HAP-1 (cell line): ENCODE data around the gene MTHFD2L.
A peak's percentile ranks its signal among the peaks of the same experiment; 100 is the strongest.
"Not testable (repeated sequence)": the region's sequence is repeated elsewhere in the genome, so short reads cannot be mapped to it uniquely, and the experiment has no call there.

Experiments used
- DNase-seq, 2 experiments: peaks; one replicate each; pipeline ENCODE4 v3.0.0-alpha.2; 2016 to 2020; ENCODE audit warnings: low spot score in 2 of 2
- H3K27me3 ChIP-seq: fragments of 250-450 bp; sonication (Bioruptor Pico); 2 replicates; pipeline ENCODE4 v1.5.1; 2020; ENCODE audit warnings: low read depth, mild to moderate bottlenecking, moderate library complexity
- H3K36me3 ChIP-seq: fragments of 250-450 bp; sonication (Bioruptor Pico); replicated peaks from 2 replicates; pipeline ENCODE4 v1.5.1; 2020; ENCODE audit warnings: mild to moderate bottlenecking
- H3K4me1 ChIP-seq: fragments of 250-450 bp; sonication (Bioruptor Pico); 2 replicates; pipeline ENCODE4 v1.5.1; 2020; ENCODE audit warnings: mild to moderate bottlenecking
- H3K4me3 ChIP-seq: fragments of 250-450 bp; sonication (Bioruptor Pico); 2 replicates; pipeline ENCODE4 v1.5.1; 2020; ENCODE audit warnings: mild to moderate bottlenecking, moderate library complexity
- H3K9me3 ChIP-seq: fragments of 250-450 bp; sonication (Bioruptor Pico); 2 replicates; pipeline ENCODE4 v1.5.1; 2020; ENCODE audit warnings: mild to moderate bottlenecking, moderate library complexity
- in situ Hi-C: fragments of 300-500 bp; cut with MboI; formaldehyde crosslinking; loops from 3 replicates; pipeline ENCODE4 v1.14.3; 2020; ENCODE audit warnings: low sequenced_read_pairs, inconsistent platforms, mixed read lengths

MTHFD2L gene

GRCh38 chr4:74121643-74122579, 36.0 kb upstream of the MTHFD2L start:
- no peaks in the 10 kb centered on the region for H3K27me3 ChIP-seq
- H3K4me1 ChIP-seq = no peaks in the 10 kb centered on the region

DNA sequence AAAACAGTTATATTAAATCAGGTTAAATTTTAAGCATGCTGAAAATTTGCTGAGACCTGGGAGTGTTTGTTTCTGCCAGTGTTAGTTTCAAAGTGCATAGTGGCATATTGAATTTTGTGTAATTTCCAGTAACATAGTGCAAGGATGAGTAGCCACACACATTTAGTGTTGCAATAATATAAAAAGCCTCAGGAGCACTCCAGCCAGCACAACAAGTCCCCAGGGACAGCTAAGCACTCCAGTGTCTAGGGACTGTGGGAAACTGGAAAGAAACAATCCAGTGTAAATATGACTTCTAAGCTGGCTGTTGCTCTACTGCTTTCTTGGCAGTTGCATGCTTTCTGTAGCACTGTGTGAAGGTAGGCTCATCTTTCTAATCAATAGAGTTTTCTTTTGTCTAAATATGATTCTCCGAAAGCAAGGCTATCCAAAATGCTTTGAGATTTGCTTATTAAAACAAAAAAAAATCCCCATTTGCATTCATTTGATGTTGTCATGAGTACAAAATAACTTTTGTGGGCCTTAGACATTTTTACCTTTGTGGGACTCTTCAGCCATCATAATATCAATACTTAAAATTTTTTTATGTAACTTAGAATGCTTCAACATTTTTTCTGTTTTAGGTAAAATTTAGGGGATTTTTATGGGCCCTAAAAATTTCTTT, 34.7 kb upstream of the MTHFD2L start:
- in situ Hi-C loops = no loop called here
- DNase-seq = peak; percentile 15 to 22

More at GRCh38 chr4:74121643-74122579, 36.0 kb upstream of the MTHFD2L start:
- in situ Hi-C loops = no loop called here
- H3K36me3 ChIP-seq = no peaks in the 10 kb centered on the region
- no peak overlapping the region for H3K4me3 ChIP-seq
- no peaks in the 10 kb centered on the region for H3K9me3 ChIP-seq
- no peak for DNase-seq

GRCh38 chr4:74125029-74125428, 32.9 kb upstream of the MTHFD2L start:
- H3K36me3 ChIP-seq = no peaks in the 10 kb centered on the region
- no peak overlapping the region for H3K4me3 ChIP-seq
- H3K4me1 ChIP-seq = no peaks in the 10 kb centered on the region
- no peaks in the 10 kb centered on the region for H3K9me3 ChIP-seq
- no peaks in the 10 kb centered on the region for H3K27me3 ChIP-seq
- DNase-seq = no peak
- in situ Hi-C loops = no loop called here

More for the DNA sequence above, 34.7 kb upstream of the MTHFD2L start:
- H3K9me3 ChIP-seq = no peaks in the 10 kb centered on the region
- no peaks in the 10 kb centered on the region for H3K27me3 ChIP-seq
- no peak overlapping the region for H3K4me3 ChIP-seq
- no peaks in the 10 kb centered on the region for H3K4me1 ChIP-seq
- no peaks in the 10 kb centered on the region for H3K36me3 ChIP-seq

GRCh38 chr4:74127745-74128144, 30.2 kb upstream of the MTHFD2L start:
- in situ Hi-C loops = no loop called here
- Histone ChIP-seq H3K4me1 (no peaks in the 10 kb centered on the region), H3K36me3 (no peaks in the 10 kb centered on the region), H3K27me3 (no peaks in the 10 kb centered on the region), H3K9me3 (no peaks in the 10 kb centered on the region), H3K4me3 (no peak overlapping the region)
- no peak for DNase-seq

- in situ Hi-C loops, H3K27me3 ChIP-seq, H3K36me3 ChIP-seq, H3K4me3 ChIP-seq, H3K9me3 ChIP-seq, DNase-seq, H3K4me1 ChIP-seq: not testable (repeated sequence)
Measured at GRCh38 chr4:74130843-74131242, 27.1 kb upstream of the MTHFD2L start.

DNA sequence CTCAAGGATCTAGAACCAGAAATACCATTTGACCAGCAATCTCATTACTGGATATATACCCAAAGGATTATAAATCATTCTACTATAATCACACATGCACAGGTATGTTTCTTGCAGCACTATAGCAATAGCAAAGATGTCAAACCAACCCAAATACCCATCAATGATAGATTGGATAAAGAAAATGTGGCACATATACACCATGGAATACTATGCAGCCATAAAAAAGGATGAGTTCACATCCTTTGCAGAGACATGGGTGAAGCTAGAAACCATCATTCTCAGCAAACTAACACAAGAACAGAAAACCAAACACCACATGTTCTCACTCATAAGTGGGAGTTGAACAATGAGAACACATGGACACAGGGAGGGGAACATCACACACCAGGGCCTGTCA, 25.7 kb upstream of the MTHFD2L start:
- in situ Hi-C loops, H3K4me1 ChIP-seq, H3K36me3 ChIP-seq, DNase-seq, H3K9me3 ChIP-seq, H3K4me3 ChIP-seq, H3K27me3 ChIP-seq: not testable (repeated sequence)

- H3K27me3 ChIP-seq = no peaks in the 10 kb centered on the region; the same call in 1 of the 2 replicates
- in situ Hi-C loops = no loop called here
- no peak for DNase-seq
Measured at GRCh38 chr4:74132944-74133343, 25.0 kb upstream of the MTHFD2L start.

GRCh38 chr4:74133786-74134499, 24.0 kb upstream of the MTHFD2L start:
- no peak overlapping the region for H3K4me3 ChIP-seq
- no peaks in the 10 kb centered on the region; the same call in 1 of the 2 replicates for H3K27me3 ChIP-seq
- in situ Hi-C loops = no loop called here
- H3K36me3 ChIP-seq = no peaks in the 10 kb centered on the region
- peak; percentile 49 to 83 for DNase-seq
- no peaks in the 10 kb centered on the region for H3K4me1 ChIP-seq
- no peaks in the 10 kb centered on the region for H3K9me3 ChIP-seq

More at GRCh38 chr4:74132944-74133343, 25.0 kb upstream of the MTHFD2L start:
- Histone ChIP-seq H3K9me3 (no peaks in the 10 kb centered on the region), H3K4me1 (no peaks in the 10 kb centered on the region), H3K4me3 (no peak overlapping the region), H3K36me3 (no peaks in the 10 kb centered on the region)

GRCh38 chr4:74134500-74134852, 23.4 kb upstream of the MTHFD2L start:
- Histone ChIP-seq H3K27me3 (no peaks in the 10 kb centered on the region; the same call in 1 of the 2 replicates), H3K4me3 (no peak overlapping the region), H3K4me1 (no peaks in the 10 kb centered on the region), H3K9me3 (no peaks in the 10 kb centered on the region), H3K36me3 (no peaks in the 10 kb centered on the region)
- in situ Hi-C loops = no loop called here
- no peak for DNase-seq

DNA sequence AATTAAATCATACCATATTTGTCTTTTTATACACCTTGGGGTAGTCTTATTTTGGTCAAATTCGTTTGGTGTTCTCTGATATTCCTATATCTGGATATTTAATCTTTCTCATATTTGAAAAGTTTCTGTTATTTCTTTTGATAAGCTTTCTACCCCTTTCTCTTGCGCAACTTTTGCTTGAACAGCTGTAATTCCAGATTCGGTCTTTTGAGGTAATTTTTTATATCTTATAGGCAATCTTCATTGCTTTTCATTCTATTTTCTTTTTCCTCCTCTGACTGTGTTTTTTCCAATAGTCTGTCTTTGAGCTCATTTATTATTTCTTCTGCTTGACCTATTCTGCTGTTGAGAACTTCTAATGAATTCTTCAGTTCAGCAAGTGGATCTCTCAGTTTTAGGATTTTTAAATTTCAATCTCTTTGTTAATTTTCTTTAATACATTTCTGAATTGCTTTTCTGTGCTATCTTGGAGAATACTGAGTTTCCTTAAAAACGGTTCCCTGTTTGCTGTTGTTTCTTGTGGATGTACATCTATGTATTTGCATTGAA, 11.3 kb upstream of the MTHFD2L start:
- H3K36me3 ChIP-seq = no peaks in the 10 kb centered on the region
- no peaks in the 10 kb centered on the region for H3K4me1 ChIP-seq
- DNase-seq = no peak
- H3K4me3 ChIP-seq = no peak overlapping the region
- in situ Hi-C loops = no loop called here
- peaks cover 32% of the 10 kb centered on the region for H3K27me3 ChIP-seq
- no peaks in the 10 kb centered on the region for H3K9me3 ChIP-seq

DNA sequence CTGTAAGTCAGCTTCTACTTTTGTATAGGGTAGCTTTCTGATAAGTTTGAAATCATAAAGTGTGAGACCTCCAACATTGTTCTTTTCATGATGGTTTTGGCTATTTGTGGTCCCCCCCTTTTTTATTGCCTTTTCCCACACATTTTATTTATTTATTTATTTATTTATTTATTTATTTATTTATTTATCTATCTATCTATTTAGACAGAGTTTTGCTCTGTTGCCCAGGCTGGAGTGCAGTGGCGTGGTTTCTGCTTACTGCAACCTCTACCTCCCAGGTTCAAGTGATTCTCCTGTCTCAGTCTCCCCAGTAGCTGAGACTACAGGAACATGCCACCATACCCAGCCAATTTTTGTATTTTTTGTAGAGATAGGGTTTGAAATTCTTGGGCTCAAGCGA, 9.7 kb upstream of the MTHFD2L start:
- no peak for DNase-seq
- no peaks in the 10 kb centered on the region for H3K4me1 ChIP-seq
- in situ Hi-C loops = no loop called here
- H3K36me3 ChIP-seq = no peaks in the 10 kb centered on the region
- no peaks in the 10 kb centered on the region for H3K9me3 ChIP-seq
- no peak overlapping the region for H3K4me3 ChIP-seq
- H3K27me3 ChIP-seq = peaks cover 32% of the 10 kb centered on the region

DNA sequence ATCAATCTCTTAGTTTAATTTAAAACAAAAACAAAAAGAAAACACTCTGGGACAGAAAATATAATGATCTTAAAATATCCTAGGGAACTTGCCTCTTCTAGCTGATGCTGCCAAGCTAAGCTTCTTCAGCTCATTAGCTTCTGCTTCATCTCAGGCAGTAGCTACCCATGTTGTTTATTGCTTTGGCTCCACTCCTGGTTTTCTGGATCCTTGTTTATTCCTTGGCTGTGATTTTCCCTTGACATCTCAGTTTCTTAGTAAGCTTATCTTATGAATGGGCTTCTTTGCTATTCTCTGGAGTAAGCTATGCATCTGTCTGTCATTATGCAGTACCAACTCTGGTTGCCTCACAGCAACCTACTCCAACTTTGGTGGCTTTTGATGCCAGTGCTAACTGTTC, 5.1 kb upstream of the MTHFD2L start:
- Histone ChIP-seq H3K9me3 (no peaks in the 10 kb centered on the region), H3K36me3 (no peaks in the 10 kb centered on the region), H3K27me3 (peaks cover 35% of the 10 kb centered on the region), H3K4me1 (0 out of 2 replicates have a peak, but pooled peaks cover 4% of the 10 kb centered on the region), H3K4me3 (no peak overlapping the region)
- in situ Hi-C loops = no loop called here
- no peak for DNase-seq

DNA sequence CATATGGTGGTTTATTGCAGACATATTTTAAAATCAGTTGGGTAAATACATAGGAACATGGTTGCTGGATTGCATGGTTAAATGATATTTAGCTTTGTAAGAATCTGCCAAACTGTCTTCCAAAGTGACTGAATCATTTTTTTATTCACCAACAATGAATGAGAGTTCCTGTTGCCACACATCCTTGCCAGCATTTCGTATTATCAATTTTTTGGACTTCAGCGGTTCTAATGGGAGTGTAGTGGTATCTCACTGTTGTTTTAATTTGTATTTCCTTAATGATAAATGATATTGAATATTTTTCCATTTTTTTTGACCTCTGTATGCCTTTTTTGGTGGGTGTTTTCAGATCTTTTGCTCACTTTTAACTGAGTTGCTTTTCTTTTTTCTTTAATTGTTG, 1.4 kb upstream of the MTHFD2L start:
- H3K27me3 ChIP-seq = peaks cover 17% of the 10 kb centered on the region
- no peaks in the 10 kb centered on the region for H3K9me3 ChIP-seq
- H3K36me3 ChIP-seq = peaks cover 13% of the 10 kb centered on the region
- no peak for DNase-seq
- in situ Hi-C loops = no loop called here
- H3K4me3 ChIP-seq = no peak overlapping the region
- 0 out of 2 replicates have a peak, but pooled peaks cover 4% of the 10 kb centered on the region for H3K4me1 ChIP-seq
